Hair follicle dermal papilla cell (primary cell): ENCODE results near the gene C2orf69. TPM values are rescaled to one million over a fixed set of nuclear protein-coding genes. Genes with fewer than 3 reads are reported as not detected.

Source experiments
- small RNA-seq: library from RNA; depleted of rRNA; stranded (forward); fragments of <200 nt; gene quantifications from one replicate; pipeline ENCODE3, GENCODE V24; 2012
- total RNA-seq: library from RNA; depleted of rRNA; stranded (reverse); fragments of >200 nt; gene quantifications from 2 replicates; pipeline ENCODE4 v1.2.3, GENCODE V29; 2012

The C2orf69 gene
- total RNA-seq, result 13.8 and 14.3 TPM in 2 replicates

GRCh38 chr2:199911052-199911876 is at the start of gene C2orf69:
TSS of gene C2orf69 (plus strand) at chr2:199911293. CDS start at chr2:199911439, 146 bp downstream.

GRCh38 chr2:199955339-199956061 is 44.4 kb downstream of the C2orf69 start, which contains the start of the genes MAIP1 and TYW5:
TSS of gene MAIP1 (plus strand) at chr2:199955582. CDS start at chr2:199955799, 217 bp downstream.
TSS of gene TYW5 (minus strand) at chr2:199955491. CDS start at chr2:199955470, 21 bp downstream.

Small RNA genes within 50 kb of the gene (small RNA-seq; reads per million reads assigned to genes)
- gene AC108032.1 (not detected), gene RN7SL717P (not detected)

Other genes starting within 250 kb of the C2orf69 start
- gene FTCDNL1, start 60.1 kb upstream of the C2orf69 start, total RNA-seq, result 0.73 and 1.3 TPM in 2 replicates
- gene TYW5, start 44.2 kb downstream of the C2orf69 start, total RNA-seq, result 7.0 and 8.3 TPM in 2 replicates
- 20.8 and 21.1 TPM in 2 replicates for gene MAIP1, start 44.3 kb downstream of the C2orf69 start, total RNA-seq